HEK293T (cell line): ENCODE results near the gene E2F1.
"Not testable (repeated sequence)": the region's sequence is repeated elsewhere in the genome, so short reads cannot be mapped to it uniquely, and the experiment has no call there.

Source experiments
- CTCF ChIA-PET: fragments of 350-600 bp; formaldehyde crosslinking; extraction: SDS; loops from one replicate; lab custom pipeline; 2021; ENCODE audit warnings: antibody characterized with exemption, inconsistent platforms; lab: Yijun Ruan, JAX
- POLR2A ChIA-PET: fragments of 350-600 bp; formaldehyde crosslinking; extraction: SDS; loops from one replicate; lab custom pipeline; 2020; ENCODE audit warnings: antibody characterized with exemption, inconsistent platforms; lab: Yijun Ruan, JAX
- DNase-seq: peaks from one replicate; pipeline ENCODE4 v3.0.0; 2012; ENCODE audit warnings: mixed read lengths; ENCODE audit errors: extremely low spot score
- ARNT ChIP-seq: fragments of 450-650 bp; IDR thresholded peaks from 2 replicates; pipeline ENCODE4 v1.6.1; 2017; ENCODE audit warnings: mild to moderate bottlenecking
- BHLHE40 ChIP-seq: fragments of 450-650 bp; IDR thresholded peaks from 2 replicates; pipeline ENCODE4 v1.6.1; 2016; ENCODE audit warnings: mild to moderate bottlenecking, moderate library complexity, borderline replicate concordance
- CTBP1 ChIP-seq: fragments of 450-650 bp; IDR thresholded peaks from 2 replicates; pipeline ENCODE4 v1.6.1; 2016; ENCODE audit warnings: borderline replicate concordance
- ELF4 ChIP-seq: fragments of 450-650 bp; IDR thresholded peaks from 2 replicates; pipeline ENCODE4 v1.6.1; 2017; ENCODE audit warnings: antibody characterized with exemption
- FOXA1 ChIP-seq: fragments of 450-650 bp; IDR thresholded peaks from 2 replicates; pipeline ENCODE4 v1.6.1; 2016; ENCODE audit warnings: mild to moderate bottlenecking
- FOXK2 ChIP-seq: fragments of 450-650 bp; IDR thresholded peaks from 2 replicates; pipeline ENCODE4 v1.6.1; 2016; ENCODE audit warnings: mild to moderate bottlenecking
- FOXM1 ChIP-seq: fragments of 450-650 bp; IDR thresholded peaks from 2 replicates; pipeline ENCODE4 v1.6.1; 2017; ENCODE audit warnings: mild to moderate bottlenecking, borderline replicate concordance
- HDGF ChIP-seq: fragments of 450-650 bp; IDR thresholded peaks from 2 replicates; pipeline ENCODE4 v1.6.1; 2017; ENCODE audit warnings: antibody characterized with exemption, borderline replicate concordance
- L3MBTL2 ChIP-seq: fragments of 450-650 bp; conservative IDR thresholded peaks from 2 replicates; pipeline ENCODE4 v1.6.1; 2016; ENCODE audit warnings: mild to moderate bottlenecking
- LEF1 ChIP-seq: fragments of 450-650 bp; IDR thresholded peaks from 2 replicates; pipeline ENCODE4 v1.6.1; 2017; ENCODE audit warnings: mild to moderate bottlenecking, borderline replicate concordance
- NFRKB ChIP-seq: fragments of 450-650 bp; IDR thresholded peaks from 2 replicates; pipeline ENCODE4 v1.6.1; 2016; ENCODE audit warnings: mild to moderate bottlenecking, moderate library complexity
- PKNOX1 ChIP-seq: fragments of 450-650 bp; IDR thresholded peaks from 2 replicates; pipeline ENCODE4 v1.6.1; 2016
- SP1 ChIP-seq: fragments of 450-650 bp; IDR thresholded peaks from 2 replicates; pipeline ENCODE4 v1.6.1; 2017
- SUZ12 ChIP-seq: fragments of 450-650 bp; IDR thresholded peaks from 2 replicates; pipeline ENCODE4 v1.6.1; 2016; ENCODE audit warnings: mild to moderate bottlenecking
- TARDBP ChIP-seq: fragments of 450-650 bp; IDR thresholded peaks from 2 replicates; pipeline ENCODE4 v1.6.1; 2016
- ZNF384 ChIP-seq: fragments of 450-650 bp; IDR thresholded peaks from 2 replicates; pipeline ENCODE4 v1.6.1; 2016

Gene E2F1

DNA sequence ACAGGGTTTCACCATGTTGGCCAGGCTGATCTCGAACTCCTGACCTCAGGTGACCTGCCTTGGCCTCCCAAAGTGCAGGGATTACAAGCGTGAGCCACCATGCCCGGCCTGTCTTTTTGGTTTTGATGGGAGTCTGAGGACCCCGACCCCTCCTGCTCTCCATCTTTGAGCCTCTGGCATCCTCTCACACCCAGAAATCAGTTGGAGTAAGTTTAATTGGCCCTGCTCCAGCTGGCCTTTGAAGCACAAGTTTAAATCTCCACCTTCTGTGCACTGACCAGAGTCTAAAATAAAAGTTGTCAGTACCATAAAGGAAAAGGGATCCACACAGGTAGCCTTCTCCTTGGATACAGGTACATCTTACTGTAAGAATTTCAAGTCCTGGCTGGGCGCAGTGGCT is 40.0 kb downstream of the E2F1 start:
- CTCF ChIA-PET, result no interaction called here
- DNase-seq, result no peak
- TF ChIP-seq HDGF (no peak), FOXK2 (no peak), ARNT (no peak)
- POLR2A ChIA-PET, result no interaction called here

- TF ChIP-seq SUZ12 (no peak), L3MBTL2 (no peak), ZNF384 (no peak)
- no peak for DNase-seq
- ChIA-PET POLR2A (no interaction called here), CTCF (no interaction called here)
These were observed 40.8 kb downstream of the E2F1 start for GRCh38 chr20:33645396-33645795.

GRCh38 chr20:33645072-33645358 is 41.2 kb downstream of the E2F1 start:
- DNase-seq, result no peak
- no peak for TF ChIP-seq SUZ12
- no peak for TF ChIP-seq FOXK2
- TF ChIP-seq BHLHE40, result no peak
- TF ChIP-seq FOXM1, result no peak
- TF ChIP-seq HDGF, result no peak
- TF ChIP-seq L3MBTL2, result no peak
- no peak for TF ChIP-seq FOXA1
- no peak for TF ChIP-seq LEF1
- no peak for TF ChIP-seq NFRKB
- no peak for TF ChIP-seq CTBP1
- no peak for TF ChIP-seq ARNT
- no peak for TF ChIP-seq ELF4
- TF ChIP-seq TARDBP, result no peak
- TF ChIP-seq SP1, result no peak
- no peak for TF ChIP-seq ZNF384
- POLR2A ChIA-PET, result no interaction called here
- CTCF ChIA-PET, result no interaction called here

GRCh38 chr20:33644313-33645071 is 41.7 kb downstream of the E2F1 start:
- DNase-seq, result no peak
- ChIA-PET CTCF (no interaction called here), POLR2A (no interaction called here)
- TF ChIP-seq PKNOX1 (no peak), BHLHE40 (no peak), TARDBP (no peak), FOXK2 (no peak), NFRKB (no peak), FOXM1 (no peak), LEF1 (no peak), SP1 (no peak), HDGF (no peak)

DNA sequence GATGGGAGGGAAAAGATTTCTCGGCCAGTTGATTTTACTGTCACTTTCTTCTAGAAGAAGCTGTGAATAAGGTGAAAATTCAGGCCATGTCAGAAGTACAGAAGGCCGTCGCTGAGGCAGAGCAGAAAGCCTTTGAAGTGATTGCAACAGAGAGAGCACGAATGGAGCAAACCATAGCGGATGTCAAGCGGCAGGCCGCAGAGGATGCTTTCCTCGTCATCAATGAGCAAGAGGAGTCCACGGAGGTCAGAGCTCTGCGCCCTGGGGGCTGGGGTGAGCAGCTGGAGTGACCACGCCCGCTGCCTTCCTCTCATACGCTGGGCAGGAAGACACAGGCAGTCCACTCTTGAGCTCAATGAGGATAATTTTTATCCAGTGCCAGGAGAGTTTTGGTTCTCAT is 45.9 kb downstream of the E2F1 start:
- TF ChIP-seq TARDBP (no peak), ARNT (no peak), FOXM1 (no peak), FOXK2 (no peak), ZNF384 (no peak), FOXA1 (no peak)
- POLR2A ChIA-PET, result interaction anchor here (0.7 to 1.2 kb wide), 2 partner anchors 13 to 23 kb away, joined by 3 to 4 read pairs; no protein-coding TSS in a partner anchor
- DNase-seq, result no peak
- CTCF ChIA-PET, result interaction anchor here (0.6 kb wide), 1 partner anchor 53 kb away, joined by 3 read pairs; no protein-coding TSS in a partner anchor

DNA sequence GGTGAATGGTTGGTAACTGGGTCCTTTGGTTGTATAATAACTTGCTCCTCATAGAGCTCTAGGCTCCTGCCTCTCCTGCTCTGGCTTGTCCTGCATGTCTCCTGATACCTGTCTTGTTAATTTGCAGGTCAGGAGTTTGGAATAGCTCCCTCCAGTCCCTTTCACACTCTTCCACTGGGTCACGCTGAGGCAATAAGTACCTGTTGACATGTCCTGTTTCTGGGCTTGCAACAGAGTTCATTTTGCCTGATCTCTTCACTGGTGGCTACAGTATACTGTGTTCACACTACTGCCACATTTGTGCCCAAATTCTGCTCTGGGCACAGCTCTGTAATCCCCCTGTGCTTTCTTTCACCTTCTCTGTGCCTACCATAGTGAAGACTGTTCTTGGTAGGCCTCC is 49.4 kb downstream of the E2F1 start:
- POLR2A ChIA-PET, result no interaction called here
- no peak for DNase-seq
- CTCF ChIA-PET, result no interaction called here
- TF ChIP-seq HDGF (no peak), BHLHE40 (no peak), SP1 (no peak), PKNOX1 (no peak), CTBP1 (no peak), FOXA1 (no peak)

DNA sequence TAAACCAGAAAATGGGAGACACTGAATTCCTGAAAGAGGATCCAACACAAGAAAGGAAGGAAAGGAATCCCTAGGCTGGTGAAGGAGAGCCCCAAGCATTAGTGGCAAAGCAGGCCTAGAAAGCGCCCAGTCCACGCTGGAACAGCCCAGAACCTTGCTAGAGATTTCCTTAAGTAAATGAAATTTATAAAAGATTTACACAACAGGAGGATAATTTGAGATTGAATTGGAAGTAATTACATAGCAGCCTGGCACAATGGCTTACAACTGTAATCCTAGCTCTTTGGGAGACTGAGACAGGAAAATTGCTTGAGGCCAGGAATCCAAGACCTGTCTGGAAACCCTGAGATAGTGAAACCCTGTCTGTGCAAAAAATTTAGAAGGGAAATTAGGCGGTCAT is 50.8 kb downstream of the E2F1 start:
- CTCF ChIA-PET, result interaction anchor here (0.6 kb wide), 1 partner anchor 98 kb away, joined by 4 read pairs; no protein-coding TSS in a partner anchor
- no peak for TF ChIP-seq NFRKB
- no peak for DNase-seq
- POLR2A ChIA-PET, result no interaction called here

DNA sequence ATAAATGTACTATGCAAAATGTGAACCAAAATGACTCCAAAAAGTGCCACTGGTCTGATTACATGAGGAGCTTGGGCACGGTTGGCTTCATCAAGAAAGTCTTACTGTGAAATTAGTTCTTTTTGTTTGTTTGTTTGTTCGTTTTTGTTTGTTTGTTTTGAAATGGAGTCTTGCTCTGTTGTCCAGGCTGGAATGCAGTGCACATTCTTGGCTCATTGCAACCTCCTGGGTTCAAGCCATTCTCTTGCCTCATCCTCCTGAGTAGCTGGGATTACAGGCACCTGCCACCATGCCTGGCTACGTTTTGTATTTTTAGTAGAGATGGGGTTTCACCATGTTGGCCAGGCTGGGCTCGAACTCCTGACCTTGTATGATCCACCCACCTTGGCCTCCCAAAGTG is 54.3 kb downstream of the E2F1 start:
- CTCF ChIA-PET, POLR2A ChIA-PET, DNase-seq: not testable (repeated sequence)
